Measurements from ENCODE around the gene PSMD1.

DNA sequence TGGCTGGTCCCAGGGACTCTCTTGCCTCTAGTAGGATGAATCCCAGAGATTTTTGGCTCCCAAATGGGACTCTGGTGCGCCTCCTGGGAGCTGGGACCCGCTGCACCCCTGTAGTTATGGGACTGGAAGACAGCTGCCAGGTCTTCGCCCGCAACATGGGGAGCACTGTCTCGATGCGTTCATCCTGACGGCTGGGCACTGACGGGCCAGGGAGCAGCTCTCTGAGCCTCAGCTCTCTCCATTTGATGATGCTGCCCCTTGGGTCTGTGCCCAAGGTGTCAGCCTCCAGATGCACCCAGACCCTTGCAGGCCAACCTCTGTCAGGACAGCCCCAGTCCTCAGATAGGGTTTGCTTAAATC is 132.5 kb downstream of the PSMD1 start:
- TF ChIP-seq, protein P1, sequence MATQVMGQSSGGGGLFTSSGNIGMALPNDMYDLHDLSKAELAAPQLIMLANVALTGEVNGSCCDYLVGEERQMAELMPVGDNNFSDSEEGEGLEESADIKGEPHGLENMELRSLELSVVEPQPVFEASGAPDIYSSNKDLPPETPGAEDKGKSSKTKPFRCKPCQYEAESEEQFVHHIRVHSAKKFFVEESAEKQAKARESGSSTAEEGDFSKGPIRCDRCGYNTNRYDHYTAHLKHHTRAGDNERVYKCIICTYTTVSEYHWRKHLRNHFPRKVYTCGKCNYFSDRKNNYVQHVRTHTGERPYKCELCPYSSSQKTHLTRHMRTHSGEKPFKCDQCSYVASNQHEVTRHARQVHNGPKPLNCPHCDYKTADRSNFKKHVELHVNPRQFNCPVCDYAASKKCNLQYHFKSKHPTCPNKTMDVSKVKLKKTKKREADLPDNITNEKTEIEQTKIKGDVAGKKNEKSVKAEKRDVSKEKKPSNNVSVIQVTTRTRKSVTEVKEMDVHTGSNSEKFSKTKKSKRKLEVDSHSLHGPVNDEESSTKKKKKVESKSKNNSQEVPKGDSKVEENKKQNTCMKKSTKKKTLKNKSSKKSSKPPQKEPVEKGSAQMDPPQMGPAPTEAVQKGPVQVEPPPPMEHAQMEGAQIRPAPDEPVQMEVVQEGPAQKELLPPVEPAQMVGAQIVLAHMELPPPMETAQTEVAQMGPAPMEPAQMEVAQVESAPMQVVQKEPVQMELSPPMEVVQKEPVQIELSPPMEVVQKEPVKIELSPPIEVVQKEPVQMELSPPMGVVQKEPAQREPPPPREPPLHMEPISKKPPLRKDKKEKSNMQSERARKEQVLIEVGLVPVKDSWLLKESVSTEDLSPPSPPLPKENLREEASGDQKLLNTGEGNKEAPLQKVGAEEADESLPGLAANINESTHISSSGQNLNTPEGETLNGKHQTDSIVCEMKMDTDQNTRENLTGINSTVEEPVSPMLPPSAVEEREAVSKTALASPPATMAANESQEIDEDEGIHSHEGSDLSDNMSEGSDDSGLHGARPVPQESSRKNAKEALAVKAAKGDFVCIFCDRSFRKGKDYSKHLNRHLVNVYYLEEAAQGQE (IDR thresholded peaks at IDR 0.05; ENCODE audit: low read depth) = no peak
- TF ChIP-seq EZH2phosphoT487 (IDR thresholded peaks at IDR 0.05; ENCODE audit: borderline replicate concordance) = no peak
- no peak for TF ChIP-seq SRF (IDR thresholded peaks at IDR 0.05; ENCODE audit: low read depth)
- TF ChIP-seq CBX3 (IDR thresholded peaks at IDR 0.05; ENCODE audit: low read depth) = no peak
- TF ChIP-seq, protein P2, sequence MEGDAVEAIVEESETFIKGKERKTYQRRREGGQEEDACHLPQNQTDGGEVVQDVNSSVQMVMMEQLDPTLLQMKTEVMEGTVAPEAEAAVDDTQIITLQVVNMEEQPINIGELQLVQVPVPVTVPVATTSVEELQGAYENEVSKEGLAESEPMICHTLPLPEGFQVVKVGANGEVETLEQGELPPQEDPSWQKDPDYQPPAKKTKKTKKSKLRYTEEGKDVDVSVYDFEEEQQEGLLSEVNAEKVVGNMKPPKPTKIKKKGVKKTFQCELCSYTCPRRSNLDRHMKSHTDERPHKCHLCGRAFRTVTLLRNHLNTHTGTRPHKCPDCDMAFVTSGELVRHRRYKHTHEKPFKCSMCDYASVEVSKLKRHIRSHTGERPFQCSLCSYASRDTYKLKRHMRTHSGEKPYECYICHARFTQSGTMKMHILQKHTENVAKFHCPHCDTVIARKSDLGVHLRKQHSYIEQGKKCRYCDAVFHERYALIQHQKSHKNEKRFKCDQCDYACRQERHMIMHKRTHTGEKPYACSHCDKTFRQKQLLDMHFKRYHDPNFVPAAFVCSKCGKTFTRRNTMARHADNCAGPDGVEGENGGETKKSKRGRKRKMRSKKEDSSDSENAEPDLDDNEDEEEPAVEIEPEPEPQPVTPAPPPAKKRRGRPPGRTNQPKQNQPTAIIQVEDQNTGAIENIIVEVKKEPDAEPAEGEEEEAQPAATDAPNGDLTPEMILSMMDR (IDR thresholded peaks at IDR 0.05 in 2 of 3, conservative IDR thresholded peaks at IDR 0.05 in 1 of 3; ENCODE audit: borderline replicate concordance in 1 of 3, insufficient read depth in 1 of 3, low read depth in 2 of 3, low read length in 2 of 3) = no peak
- TF ChIP-seq POLR2A (IDR thresholded peaks at IDR 0.05; ENCODE audit: borderline replicate concordance, extremely low read depth, insufficient read depth, insufficient read length) = no peak
- no peak for TF ChIP-seq EZH2 (IDR thresholded peaks at IDR 0.05)
- no peak for TF ChIP-seq SP1 (IDR thresholded peaks at IDR 0.05; ENCODE audit: low read depth)
- no peak for TF ChIP-seq ZNF274 (IDR thresholded peaks at IDR 0.05; ENCODE audit: low read depth, low read length)
- TF ChIP-seq JUND (IDR thresholded peaks at IDR 0.05) = no peak
- TF ChIP-seq, protein P3, sequence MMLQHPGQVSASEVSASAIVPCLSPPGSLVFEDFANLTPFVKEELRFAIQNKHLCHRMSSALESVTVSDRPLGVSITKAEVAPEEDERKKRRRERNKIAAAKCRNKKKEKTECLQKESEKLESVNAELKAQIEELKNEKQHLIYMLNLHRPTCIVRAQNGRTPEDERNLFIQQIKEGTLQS (IDR thresholded peaks at IDR 0.05) = no peak
- no peak for TF ChIP-seq SIN3A (IDR thresholded peaks at IDR 0.05; ENCODE audit: low read depth)
- TF ChIP-seq CEBPB (IDR thresholded peaks at IDR 0.05; ENCODE audit: low read depth) = no peak
- TF ChIP-seq RAD21 (IDR thresholded peaks at IDR 0.05; ENCODE audit: low read depth) = no peak
